ENCODE results near the gene SH3TC1. TPM values are rescaled to one million over a fixed set of nuclear protein-coding genes. Genes with fewer than 3 reads are reported as not detected.

Gene SH3TC1
- total RNA-seq, 1 donor from 2014 or later, result 50.6 TPM

DNA sequence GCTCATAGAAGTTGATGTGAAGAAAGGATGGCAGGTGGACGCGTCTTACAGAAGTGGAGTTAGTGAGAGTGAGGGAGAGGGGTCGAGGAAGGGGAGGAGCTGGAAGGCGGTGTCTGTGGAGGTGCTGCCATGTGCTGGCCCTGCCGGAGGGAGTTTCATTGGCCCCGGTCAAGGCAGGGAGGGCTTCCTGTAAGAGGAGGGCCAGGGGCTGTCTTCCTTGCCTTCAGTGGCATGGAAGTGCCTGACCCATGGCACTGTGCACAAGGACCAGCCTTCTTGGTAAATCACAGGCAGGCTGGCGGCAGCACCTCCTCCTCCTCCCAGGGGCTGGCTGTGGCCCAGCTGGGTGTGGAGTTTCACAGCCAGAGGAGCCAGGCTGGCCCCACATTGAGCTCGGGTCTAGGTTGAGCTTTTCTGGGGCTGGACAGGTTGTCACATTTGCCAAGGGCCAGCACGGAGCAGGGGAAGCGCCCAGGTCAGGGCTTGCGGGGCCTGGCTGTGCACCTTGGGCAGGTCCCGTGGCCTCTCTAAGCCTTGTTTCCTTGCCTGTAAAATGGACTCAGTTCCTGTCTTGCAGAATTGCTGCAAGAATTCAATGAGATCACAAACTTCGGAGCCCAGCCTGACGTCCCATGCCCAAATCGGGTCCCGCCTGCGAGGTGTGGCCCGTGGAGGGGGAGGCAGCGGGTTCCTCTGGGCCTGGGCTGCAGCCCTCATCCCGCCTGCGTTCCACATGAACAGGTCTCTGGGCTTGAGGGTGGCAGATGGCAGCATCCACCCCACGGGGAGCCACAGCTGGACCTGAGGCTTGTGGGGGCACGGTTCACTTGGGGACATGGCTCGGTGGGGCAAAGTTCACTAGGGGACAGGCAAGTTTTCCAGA lies 77.5 kb downstream of the SH3TC1 start:
- intact Hi-C loops (cut with DNase I), result loop anchor here (10.0 kb wide), 1 partner anchor 128 kb away; no protein-coding TSS in a partner anchor
- TF ChIP-seq POLR2AphosphoS5 (IDR thresholded peaks at IDR 0.05; ENCODE audit: insufficient read depth in 1 of 2, low read depth in 1 of 2) (peak in 1 of 2 donors; percentile 45), POLR2A (IDR thresholded peaks at IDR 0.05) (no peak)
- TF ChIP-seq, protein P1, sequence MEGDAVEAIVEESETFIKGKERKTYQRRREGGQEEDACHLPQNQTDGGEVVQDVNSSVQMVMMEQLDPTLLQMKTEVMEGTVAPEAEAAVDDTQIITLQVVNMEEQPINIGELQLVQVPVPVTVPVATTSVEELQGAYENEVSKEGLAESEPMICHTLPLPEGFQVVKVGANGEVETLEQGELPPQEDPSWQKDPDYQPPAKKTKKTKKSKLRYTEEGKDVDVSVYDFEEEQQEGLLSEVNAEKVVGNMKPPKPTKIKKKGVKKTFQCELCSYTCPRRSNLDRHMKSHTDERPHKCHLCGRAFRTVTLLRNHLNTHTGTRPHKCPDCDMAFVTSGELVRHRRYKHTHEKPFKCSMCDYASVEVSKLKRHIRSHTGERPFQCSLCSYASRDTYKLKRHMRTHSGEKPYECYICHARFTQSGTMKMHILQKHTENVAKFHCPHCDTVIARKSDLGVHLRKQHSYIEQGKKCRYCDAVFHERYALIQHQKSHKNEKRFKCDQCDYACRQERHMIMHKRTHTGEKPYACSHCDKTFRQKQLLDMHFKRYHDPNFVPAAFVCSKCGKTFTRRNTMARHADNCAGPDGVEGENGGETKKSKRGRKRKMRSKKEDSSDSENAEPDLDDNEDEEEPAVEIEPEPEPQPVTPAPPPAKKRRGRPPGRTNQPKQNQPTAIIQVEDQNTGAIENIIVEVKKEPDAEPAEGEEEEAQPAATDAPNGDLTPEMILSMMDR (IDR thresholded peaks at IDR 0.05), result no peak

DNA sequence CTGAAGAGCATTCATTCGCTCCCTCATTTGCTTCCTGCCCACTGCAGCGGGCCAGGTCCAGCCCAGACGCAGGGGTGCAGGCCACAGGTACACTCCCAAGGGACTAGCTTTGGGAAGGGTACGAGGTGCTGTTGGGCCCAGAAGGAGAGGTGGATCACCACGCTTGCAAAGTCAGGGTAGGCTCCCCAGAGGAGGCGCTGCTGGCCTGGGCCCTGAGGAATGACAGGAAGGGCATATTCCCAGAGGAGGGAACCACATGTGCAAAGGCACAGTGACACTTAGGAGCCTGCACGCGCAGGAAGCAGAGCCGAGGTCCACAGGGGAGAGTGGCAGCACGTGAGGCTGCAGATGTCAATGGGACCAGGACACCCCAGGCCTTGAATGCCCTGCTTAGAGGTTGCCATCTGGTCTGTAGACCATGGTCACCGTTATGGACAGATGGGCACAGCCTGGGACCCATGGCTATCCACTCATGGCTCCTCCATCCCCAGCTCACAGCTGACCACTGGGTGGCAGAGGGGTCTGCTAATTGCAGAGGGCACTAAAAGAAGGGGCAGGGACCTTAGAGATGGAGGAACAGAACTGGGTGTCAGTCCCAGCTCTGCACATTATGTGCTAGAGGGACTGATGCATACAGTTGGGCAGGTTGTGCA lies 78.4 kb downstream of the SH3TC1 start:
- H3K4me3 ChIP-seq, result no peak overlapping the region
- H3K36me3 ChIP-seq, result no peaks in the 10 kb centered on the region
- intact Hi-C loops (cut with DNase I), result loop anchor here (10.0 kb wide), 1 partner anchor 127 kb away; no protein-coding TSS in a partner anchor
- peak overlapping the region; percentile 89 for H3K27ac ChIP-seq
- no peaks in the 10 kb centered on the region for H3K9me3 ChIP-seq
- TF ChIP-seq POLR2A (IDR thresholded peaks at IDR 0.05) (no peak), POLR2AphosphoS5 (IDR thresholded peaks at IDR 0.05; ENCODE audit: insufficient read depth in 1 of 2, low read depth in 1 of 2) (no peak)
- TF ChIP-seq, protein P1 (IDR thresholded peaks at IDR 0.05), result no peak
- no peaks in the 10 kb centered on the region for H3K27me3 ChIP-seq
- H3K4me1 ChIP-seq, result peaks cover 96% of the 10 kb centered on the region
- DNase-seq (ENCODE audit: extremely low spot score in 2 of 2), result no peak

More for the DNA sequence above, 77.5 kb downstream of the SH3TC1 start:
- DNase-seq (ENCODE audit: extremely low spot score in 2 of 2), result no peak
- Histone ChIP-seq H3K9me3 (no peaks in the 10 kb centered on the region), H3K36me3 (no peaks in the 10 kb centered on the region), H3K27ac (peak overlapping the region; percentile 89), H3K4me1 (peaks cover 96% of the 10 kb centered on the region), H3K4me3 (no peak overlapping the region), H3K27me3 (no peaks in the 10 kb centered on the region)

DNA sequence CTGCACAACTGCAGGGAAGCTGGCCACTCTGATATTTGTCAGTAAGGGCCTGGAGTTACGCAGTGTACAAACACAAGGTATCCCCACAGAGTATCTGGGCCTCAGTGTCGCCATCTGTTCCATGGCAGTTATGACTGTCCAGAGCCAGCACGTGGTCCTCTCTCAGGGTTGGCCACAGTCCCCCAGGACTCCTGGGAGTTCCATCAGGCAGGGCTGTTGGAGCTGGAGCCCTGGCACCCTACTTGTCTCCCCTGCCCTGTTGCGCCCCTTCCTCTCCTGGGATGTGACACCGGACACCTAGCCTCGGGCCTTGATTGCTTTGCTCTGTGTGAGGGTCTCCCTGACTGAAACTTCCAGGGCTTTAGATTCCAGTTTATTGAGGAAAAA lies 78.9 kb downstream of the SH3TC1 start:
- DNase-seq (ENCODE audit: extremely low spot score in 2 of 2), result no peak
- intact Hi-C loops (cut with DNase I), result loop anchor here (10.0 kb wide), 1 partner anchor 127 kb away; no protein-coding TSS in a partner anchor
- Histone ChIP-seq H3K27ac (peak overlapping the region; percentile 89), H3K36me3 (no peaks in the 10 kb centered on the region), H3K27me3 (no peaks in the 10 kb centered on the region), H3K4me3 (no peak overlapping the region), H3K9me3 (no peaks in the 10 kb centered on the region), H3K4me1 (peaks cover 94% of the 10 kb centered on the region)
- TF ChIP-seq POLR2A (IDR thresholded peaks at IDR 0.05) (no peak), POLR2AphosphoS5 (IDR thresholded peaks at IDR 0.05; ENCODE audit: insufficient read depth in 1 of 2, low read depth in 1 of 2) (no peak)
- TF ChIP-seq, protein P1 (IDR thresholded peaks at IDR 0.05), result no peak

DNA sequence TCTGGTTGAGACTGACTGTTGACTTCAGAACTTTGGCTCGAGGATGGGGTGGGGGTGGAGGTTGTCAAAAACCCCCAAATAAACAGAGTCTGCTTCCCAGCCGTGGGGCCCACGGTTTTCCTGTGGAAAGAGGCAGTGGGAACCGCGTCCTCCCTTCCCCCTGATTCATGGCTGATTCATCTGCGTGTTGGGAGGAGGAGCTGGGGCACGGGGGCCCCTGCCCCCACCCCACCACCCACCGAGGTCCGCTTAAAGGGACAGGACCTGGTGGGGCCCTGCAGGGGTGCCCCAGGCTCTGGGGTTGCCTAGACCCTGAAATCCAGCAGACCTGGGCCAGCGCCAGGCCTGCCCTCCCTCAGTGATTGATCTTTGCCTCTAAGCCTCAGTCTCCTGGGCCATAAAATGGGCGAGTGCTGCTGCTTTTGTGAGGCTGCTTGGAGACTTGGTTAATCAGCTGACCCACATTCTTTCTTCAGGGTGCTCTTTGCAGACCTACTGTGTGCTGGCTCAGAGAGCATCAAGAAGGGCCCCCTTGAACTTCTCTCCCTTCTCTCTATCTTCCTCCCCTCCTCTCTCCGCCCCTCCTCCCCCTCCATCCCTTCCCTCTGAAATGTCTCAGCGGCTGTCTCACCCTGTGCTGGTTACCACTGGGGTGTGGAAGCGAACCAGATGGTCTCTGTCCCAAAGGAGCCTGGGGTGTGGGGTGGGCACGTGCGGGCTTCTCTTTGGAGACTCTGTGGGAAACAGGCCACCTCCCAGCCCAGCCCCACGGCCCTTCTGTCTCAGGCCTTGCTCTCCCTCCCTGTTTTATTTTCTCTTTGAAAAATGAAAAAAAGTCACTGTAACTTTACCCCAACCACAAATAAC lies 79.6 kb downstream of the SH3TC1 start:
- no peak for DNase-seq (ENCODE audit: extremely low spot score in 2 of 2)
- no peaks in the 10 kb centered on the region for H3K36me3 ChIP-seq
- TF ChIP-seq POLR2AphosphoS5 (IDR thresholded peaks at IDR 0.05; ENCODE audit: insufficient read depth in 1 of 2, low read depth in 1 of 2), result peak in 1 of 2 donors; percentile 67
- TF ChIP-seq, protein P1 (IDR thresholded peaks at IDR 0.05), result no peak
- no peak for TF ChIP-seq POLR2A (IDR thresholded peaks at IDR 0.05)
- H3K4me1 ChIP-seq, result peaks cover 90% of the 10 kb centered on the region
- H3K9me3 ChIP-seq, result no peaks in the 10 kb centered on the region
- H3K27me3 ChIP-seq, result no peaks in the 10 kb centered on the region
- H3K4me3 ChIP-seq, result no peak overlapping the region
- intact Hi-C loops (cut with DNase I), result loop anchor here (10.0 kb wide), 1 partner anchor 126 kb away; no protein-coding TSS in a partner anchor
- peak overlapping the region; percentile 89 for H3K27ac ChIP-seq

Data from vagina (tissue), 2 donors.